RPMI8226 (cell line): Measurements from ENCODE around the gene ERMP1.

Experiments
- DNase-seq: peaks from one replicate; pipeline ENCODE4 v3.0.0-alpha.2; 2015

Gene ERMP1

DNA sequence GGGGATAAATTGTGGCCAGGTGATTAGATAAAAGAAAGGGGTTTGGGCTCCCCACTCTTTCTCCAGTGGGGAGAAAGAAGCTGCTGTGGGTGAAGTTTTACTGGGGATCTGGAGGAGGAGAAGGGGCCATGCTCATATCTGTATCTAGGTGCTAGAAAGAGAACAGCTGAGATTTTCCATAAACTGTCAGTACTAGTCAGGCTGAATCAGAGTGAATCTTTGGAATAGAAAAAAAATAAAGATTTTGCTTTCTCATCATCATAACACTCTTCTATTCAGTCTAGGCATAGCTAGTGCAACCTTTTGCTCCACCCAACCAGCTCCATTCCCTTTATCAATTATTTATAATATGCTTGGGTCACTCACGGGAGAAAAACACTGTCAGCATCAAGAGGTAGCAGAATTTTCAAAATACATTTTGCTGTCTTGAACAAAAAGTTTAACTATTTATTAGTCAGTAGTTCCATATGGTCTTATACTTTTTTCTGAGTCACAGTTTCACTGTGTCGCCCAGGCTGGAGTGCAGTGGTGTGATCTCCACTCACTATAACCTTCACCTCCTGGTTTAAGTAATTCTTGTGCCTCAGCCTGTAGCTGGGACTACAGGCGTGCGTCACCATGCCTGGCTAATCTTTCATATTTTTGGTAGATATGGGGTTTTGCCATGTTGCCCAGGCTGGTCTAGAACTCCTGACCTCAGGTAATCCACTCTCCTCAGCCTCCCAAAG lies 21.3 kb upstream of the ERMP1 start:
- DNase-seq: no peak

DNA sequence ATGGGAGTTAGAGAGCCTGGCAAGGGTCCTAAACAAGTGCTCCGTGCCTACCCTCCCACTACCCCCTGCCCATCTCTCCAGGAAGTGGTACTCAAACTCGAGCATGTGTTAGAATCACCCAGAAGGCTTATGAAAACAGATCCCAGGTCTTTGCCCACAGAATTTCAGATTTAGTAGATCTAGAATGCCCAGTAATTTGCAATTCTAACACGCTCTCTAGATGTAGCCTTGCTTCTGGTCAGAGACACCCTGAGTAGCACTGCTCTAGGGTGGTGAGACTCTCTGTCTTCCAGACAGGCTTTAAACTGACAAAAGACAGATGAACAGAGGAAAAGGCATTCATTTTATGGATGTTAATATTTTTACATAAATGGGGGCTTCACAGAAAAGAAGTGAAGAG lies 20.7 kb upstream of the ERMP1 start:
- DNase-seq: no peak

GRCh38 chr9:5852987-5853386 lies 20.1 kb upstream of the ERMP1 start:
- DNase-seq: no peak

- no peak for DNase-seq
Measured at GRCh38 chr9:5851445-5851844, 18.5 kb upstream of the ERMP1 start.

DNA sequence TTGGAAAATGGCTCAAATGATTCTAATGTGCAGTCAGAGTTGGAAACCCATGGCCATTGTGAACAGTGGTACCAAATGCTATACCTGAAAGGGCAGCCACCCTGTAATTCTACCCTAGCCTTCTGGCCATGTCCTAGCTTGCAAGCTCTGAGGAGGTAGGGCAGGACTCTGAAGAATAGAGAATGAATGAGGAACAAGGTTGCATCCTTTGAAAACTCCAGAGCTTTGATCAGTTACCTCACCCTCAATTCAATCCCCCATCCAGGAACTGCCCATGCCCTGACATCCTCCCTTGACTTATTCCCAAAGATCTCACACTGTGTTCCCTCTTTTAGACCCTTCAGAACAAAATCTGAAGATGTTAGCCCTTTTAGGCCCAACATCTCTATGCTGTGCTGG lies 17.8 kb upstream of the ERMP1 start:
- DNase-seq: no peak

GRCh38 chr9:5848372-5848882 lies 15.5 kb upstream of the ERMP1 start:
- no peak for DNase-seq

GRCh38 chr9:5846501-5846921 lies 13.6 kb upstream of the ERMP1 start:
- DNase-seq: no peak

DNA sequence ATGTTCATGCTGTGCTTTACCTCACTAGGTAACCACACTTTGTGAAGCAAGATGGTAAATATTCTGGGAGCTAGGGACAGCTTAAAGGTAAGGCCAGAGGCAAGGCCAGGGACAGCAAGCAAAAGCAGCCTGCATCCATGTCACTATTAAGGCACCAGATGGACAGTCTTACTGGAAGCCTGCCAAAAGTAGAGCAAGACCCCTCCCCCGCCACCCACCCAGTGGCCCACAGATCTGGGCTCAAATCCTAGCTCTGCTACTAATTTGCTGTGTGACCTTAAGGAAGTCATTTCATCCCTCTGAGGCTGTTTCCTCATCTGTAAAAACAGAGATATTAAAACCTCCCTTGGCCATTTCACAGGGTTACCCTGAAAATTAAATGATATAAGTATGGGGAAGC lies 13.2 kb upstream of the ERMP1 start:
- no peak for DNase-seq

GRCh38 chr9:5845157-5845531 lies 12.2 kb upstream of the ERMP1 start:
- no peak for DNase-seq

- DNase-seq: no peak
Measured at GRCh38 chr9:5843794-5844471, 11.0 kb upstream of the ERMP1 start.

- DNase-seq: no peak
Measured at GRCh38 chr9:5842929-5843793, 10.2 kb upstream of the ERMP1 start.

DNA sequence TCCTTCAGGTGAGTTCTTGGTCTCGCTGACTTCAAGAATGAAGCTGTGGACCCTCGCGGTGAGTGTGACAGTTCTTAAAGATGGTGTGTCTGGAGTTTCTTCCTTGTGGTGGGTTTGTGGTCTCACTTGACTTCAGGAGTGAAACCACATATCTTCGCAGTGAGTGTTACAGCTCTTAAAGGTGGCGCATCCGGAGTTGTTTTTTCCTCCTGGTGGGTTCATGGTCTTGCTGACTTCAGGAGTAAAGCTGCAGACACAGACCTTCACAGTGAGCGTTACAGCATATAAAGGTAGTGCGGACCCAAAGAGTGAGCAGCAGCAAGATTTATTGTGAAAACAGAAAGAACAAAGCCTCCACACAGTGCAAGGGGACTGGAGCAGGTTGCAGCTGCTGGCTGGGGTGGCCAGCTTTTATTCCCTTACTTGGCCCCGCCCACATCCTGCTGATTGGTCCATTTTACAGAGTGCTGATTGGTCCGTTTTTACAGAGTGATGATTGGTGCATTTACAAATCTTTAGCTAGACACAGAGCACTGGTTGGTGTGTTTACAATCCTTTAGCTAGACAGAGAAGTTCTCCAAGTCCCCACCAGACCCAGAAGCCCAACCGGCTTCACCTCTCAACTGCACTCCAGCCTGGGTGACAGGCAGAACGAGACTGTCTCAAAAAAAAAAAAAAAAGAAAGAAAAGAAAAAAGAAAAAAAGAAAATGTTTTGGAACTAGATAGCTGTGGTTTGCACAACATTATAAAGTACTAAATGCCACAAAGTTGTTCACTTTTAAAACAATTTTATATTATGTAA lies 9.1 kb upstream of the ERMP1 start:
- no peak for DNase-seq

DNA sequence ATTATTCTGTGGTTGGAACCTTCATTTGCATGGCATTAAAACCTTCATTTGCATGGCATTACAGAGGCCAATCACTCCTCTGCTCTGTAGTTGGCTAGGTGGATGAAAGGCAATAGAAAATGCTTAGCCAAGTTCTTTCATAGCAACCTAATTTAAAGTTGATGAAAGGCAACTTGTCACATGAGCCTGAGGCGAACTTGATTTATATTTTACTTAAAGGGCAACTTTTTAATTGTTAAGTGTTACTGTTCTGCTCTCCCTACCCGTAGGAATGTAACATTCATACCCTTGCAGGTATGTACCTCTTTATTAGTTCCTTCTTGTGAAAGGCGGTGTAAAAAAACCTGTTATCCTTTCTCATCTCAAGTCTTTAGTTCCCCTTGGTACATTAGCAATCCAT lies 7.9 kb upstream of the ERMP1 start:
- DNase-seq: no peak

GRCh38 chr9:5839572-5839902 lies 6.6 kb upstream of the ERMP1 start:
- no peak for DNase-seq

DNA sequence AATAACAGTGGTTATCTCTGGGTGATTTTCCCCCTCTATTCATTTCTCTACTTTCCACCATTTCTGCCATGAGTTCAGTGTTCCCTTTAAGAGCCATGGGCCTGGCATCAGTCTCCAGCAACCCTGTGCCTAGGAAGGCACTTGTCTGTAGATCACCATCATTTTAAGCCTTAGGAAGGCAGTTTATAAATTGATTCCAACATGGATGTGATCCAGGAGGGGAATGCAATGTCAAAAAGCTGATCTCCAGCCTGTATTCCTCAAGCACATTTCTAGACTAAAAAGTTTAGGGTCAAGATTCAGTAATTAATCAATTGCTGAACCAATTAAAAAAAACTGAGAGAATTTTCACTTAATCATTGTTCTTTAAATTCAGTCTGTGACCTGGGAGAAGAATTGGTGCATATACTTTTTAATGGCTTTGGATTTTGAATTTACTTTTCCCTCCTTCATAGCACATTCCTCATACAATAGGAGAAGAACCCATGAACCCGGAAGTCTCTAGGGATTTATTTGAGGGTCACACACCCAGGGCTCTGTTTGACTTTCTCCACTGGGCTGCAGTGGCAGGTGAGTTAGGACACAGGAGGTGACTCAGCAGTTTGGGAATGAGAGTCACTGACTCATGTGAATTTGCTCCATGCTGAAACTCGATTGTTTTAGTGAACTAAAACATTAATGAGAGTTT lies 6.1 kb upstream of the ERMP1 start:
- peak; percentile 85 for DNase-seq

GRCh38 chr9:5835808-5836207 lies 2.9 kb upstream of the ERMP1 start:
- DNase-seq: no peak

DNA sequence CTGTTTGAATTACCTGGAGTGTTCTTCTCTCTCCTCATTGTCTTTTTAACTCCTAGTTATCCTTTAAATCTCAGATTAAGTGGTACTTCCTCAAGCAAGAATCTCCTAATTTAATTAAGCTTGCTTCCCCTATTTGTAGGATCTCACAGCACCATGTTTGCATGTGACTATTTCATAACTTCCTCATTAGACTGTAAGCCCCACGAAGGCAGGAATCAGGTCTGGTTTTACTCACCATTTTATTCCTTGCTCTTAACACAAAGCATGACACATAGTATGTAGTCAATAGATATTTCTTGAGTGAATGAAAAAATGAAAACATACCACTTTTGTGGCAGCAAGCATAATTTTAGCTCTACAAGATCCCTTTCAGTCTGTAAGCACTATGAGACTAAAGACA lies 1.3 kb upstream of the ERMP1 start:
- DNase-seq: no peak

- no peak for DNase-seq
Measured at GRCh38 chr9:5832071-5832537, 813 bp downstream of the ERMP1 start.

DNA sequence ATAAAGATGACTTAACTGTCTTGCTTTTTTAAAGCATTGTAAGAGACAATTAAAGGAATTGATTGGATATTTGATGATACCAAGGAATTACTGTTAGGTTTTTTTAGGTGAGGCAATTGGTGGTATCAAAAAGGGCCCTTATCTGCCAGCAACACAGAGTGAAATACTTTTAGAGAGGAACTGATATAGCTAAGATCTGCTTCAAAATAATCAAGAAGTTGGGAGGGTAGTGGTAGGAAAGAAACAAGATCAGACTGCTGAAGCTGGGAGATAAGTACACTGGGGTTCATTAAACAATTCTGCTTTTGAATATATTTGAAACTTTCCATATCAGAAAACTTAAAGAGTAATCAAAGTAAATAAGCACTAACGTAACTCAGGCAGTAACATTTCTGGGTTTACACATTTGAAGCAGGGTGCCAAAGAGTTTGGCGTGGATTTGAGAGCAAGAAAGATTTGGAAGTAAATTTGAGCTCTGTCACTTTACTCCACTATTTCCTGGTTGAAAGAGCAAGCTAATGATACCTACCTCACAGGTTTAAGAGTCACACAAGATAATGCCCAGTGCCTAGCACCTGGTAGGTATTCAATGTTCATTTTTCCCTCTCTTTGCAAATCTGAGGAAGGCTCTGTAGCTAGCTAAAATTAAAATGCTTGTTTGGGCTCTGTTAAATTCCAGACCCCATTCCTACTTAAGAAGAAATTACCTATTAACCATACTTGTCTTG lies 6.9 kb downstream of the ERMP1 start:
- no peak for DNase-seq

DNA sequence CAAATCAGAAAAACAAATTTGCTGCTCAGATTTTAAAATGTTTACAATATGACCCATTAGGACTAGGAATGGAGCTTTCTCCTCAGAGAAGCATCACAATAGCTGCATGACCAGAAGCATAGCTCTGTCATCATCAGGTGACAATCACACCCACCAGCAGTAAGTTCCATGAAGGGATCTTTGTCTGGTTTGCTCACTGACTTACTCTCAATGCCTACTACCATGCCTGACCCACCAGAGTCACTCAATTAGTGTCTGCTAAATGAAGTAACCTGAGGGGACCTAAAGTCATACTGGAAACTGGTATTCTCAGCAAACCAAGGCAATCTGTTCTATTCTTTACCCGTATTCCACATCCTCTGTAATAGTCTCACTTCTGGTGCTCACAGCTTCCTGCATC lies 7.7 kb downstream of the ERMP1 start:
- no peak for DNase-seq

- DNase-seq: no peak
Measured at GRCh38 chr9:5820425-5820824, 12.5 kb downstream of the ERMP1 start.
